Vagina (tissue), 2 donors: ENCODE data around the gene LGALS12. TPM values are rescaled to one million over a fixed set of nuclear protein-coding genes. Genes with fewer than 3 reads are reported as not detected.

Experiments
- DNase-seq, 2 donors: peaks; one replicate each; pipeline ENCODE4 v3.0.0-alpha.2; 2017; ENCODE audit errors: extremely low spot score in 2 of 2
- H3K27ac ChIP-seq: fragments of 200-600 bp; sonication (generic); one replicate; pipeline ENCODE4 v1.5.1; 2019
- H3K27me3 ChIP-seq: fragments of 200-600 bp; sonication (generic); one replicate; pipeline ENCODE4 v1.5.1; 2019
- H3K36me3 ChIP-seq, 2 donors: fragments of 200-600 bp; sonication (generic); one replicate each; pipeline ENCODE4 v1.5.1; 2017 to 2019
- H3K4me1 ChIP-seq: fragments of 200-600 bp; sonication (generic); one replicate; pipeline ENCODE4 v1.5.1; 2019
- H3K4me3 ChIP-seq, 2 donors: fragments of 200-600 bp; sonication (generic); 1 replicate in 1 of 2; 2 replicates in 1 of 2; pipeline ENCODE4 v1.5.1; 2016 to 2019
- H3K9me3 ChIP-seq: fragments of 200-600 bp; sonication (generic); one replicate; pipeline ENCODE4 v1.5.1; 2019
- POLR2A ChIP-seq, 2 donors: fragments of 450-650 bp; IDR thresholded peaks; one replicate each; pipeline ENCODE4 v1.6.1; 2017; ENCODE audit warnings: antibody characterized with exemption in 2 of 2, mild to moderate bottlenecking in 2 of 2, moderate library complexity in 2 of 2
- POLR2AphosphoS5 ChIP-seq, 2 donors: sonication (generic); formaldehyde crosslinking; IDR thresholded peaks; one replicate each; pipeline ENCODE4 v1.9.0; 2017; ENCODE audit warnings: antibody characterized with exemption in 2 of 2, mild to moderate bottlenecking in 2 of 2, low read depth in 1 of 2; ENCODE audit not compliant: insufficient read depth in 1 of 2
- intact Hi-C: fragments of 100-400 bp; cut with DNase I; formaldehyde crosslinking; loops from one replicate; pipeline ENCODE4 v1.15.1; 2023
- total RNA-seq: library from RNA; depleted of rRNA; stranded (reverse); fragments of >200 nt; gene quantifications from one replicate; pipeline ENCODE4 v1.2.3, GENCODE V29; 2016
- TF ChIP-seq, protein P1 (sequence below), 3 experiments: fragments of 450-650 bp in 2 of 3; fragments of 200-600 bp in 1 of 3; sonication (generic) in 1 of 3; IDR thresholded peaks; one replicate each; pipeline ENCODE4 v1.5.1; 2017 to 2019; ENCODE audit warnings: antibody characterized with exemption in 3 of 3, mild to moderate bottlenecking in 2 of 3, moderate library complexity in 2 of 3

Gene LGALS12
- total RNA-seq, 1 donor from 2014 or later, result 2.7 TPM

DNA sequence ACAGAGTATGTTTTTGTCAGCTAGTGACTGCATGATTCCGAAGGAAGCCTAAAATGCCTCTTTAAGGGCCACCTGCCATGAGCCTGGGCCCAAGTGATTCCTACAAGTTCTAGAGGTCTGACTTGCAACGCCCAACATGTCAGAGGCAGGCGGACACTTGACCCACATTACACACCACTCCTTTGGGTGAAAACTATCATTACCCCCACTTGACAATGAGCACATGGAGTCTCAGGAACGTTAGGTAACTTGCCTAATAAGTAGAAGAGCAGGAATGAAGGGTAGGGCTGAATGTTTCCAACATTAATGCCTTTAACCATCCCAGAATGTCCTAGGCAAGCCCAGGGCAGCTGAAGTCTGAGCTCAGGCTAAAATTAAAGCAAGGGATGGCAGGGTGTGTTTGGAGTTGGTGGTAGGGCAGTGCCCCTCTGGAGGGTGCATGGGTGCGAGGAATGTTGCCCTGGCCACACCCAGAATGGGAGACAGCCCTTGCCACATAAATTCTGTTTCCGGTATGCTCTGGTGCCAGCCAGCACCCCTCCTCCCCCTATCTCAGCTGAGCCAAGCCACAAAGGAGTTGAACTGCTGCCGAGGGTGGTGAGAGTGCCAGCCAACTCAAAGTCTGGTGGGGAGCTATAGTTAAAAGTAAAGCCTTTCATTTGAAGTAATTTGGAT is 54.8 kb downstream of the LGALS12 start:
- H3K27me3 ChIP-seq, result no peaks in the 10 kb centered on the region
- intact Hi-C loops, result no loop called here

DNA sequence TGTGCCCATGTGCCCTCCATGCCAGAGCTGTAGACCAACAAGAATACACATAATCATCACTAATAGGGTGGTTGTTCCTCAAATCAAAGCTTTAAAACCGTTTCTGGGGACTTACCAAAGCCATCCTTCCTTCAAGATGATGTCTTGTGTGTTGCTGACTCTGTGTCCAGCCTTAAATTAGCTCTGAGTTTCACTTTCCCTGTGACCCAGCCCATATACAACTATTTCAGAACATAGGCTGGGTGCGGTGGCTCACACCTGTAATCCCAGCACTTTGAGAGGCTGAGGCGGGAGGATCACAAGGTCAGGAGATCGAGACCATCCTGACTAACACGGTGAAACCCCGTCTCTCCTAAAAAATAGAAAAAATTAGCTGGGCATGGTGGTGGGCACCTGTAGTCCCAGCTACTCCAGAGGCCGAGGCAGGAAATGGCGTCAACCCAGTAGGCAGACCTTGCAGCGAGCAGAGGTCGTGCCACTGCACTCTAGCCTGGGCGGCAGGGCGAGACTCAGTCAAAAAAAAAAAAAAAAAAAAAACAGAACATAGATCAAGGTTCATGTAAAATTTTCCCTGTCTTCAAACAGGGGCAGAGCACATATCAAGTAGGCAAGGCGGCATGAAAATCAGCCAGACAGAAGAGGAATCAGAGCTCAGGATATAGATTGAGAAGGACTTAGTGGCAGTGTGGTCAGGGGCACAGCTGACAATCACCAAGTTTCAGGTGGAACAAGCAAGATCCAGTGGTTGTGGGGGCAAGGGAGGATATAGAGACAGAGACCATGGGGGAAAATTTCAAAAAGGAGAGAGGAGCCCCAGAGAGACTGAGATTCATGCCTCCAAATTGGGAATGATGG is 57.5 kb downstream of the LGALS12 start, which contains the start of gene PLAAT2:
Gene PLAAT2, minus strand, starts transcription at position 179 of the 855 bp plus-strand sequence. Its CDS starts 55 bp downstream, at position 124.
- intact Hi-C loops, result no loop called here
- Histone ChIP-seq H3K9me3 (no peaks in the 10 kb centered on the region), H3K36me3 (no peaks in the 10 kb centered on the region), H3K27me3 (no peaks in the 10 kb centered on the region), H3K4me1 (peaks cover 24% of the 10 kb centered on the region), H3K4me3 (no peak within 1 kb of the TSS), H3K27ac (no peak within 1 kb of the TSS)
- TF ChIP-seq POLR2A (IDR thresholded peaks at IDR 0.05) (no peak), POLR2AphosphoS5 (IDR thresholded peaks at IDR 0.05; ENCODE audit: insufficient read depth in 1 of 2, low read depth in 1 of 2) (no peak)
- TF ChIP-seq, protein P1, sequence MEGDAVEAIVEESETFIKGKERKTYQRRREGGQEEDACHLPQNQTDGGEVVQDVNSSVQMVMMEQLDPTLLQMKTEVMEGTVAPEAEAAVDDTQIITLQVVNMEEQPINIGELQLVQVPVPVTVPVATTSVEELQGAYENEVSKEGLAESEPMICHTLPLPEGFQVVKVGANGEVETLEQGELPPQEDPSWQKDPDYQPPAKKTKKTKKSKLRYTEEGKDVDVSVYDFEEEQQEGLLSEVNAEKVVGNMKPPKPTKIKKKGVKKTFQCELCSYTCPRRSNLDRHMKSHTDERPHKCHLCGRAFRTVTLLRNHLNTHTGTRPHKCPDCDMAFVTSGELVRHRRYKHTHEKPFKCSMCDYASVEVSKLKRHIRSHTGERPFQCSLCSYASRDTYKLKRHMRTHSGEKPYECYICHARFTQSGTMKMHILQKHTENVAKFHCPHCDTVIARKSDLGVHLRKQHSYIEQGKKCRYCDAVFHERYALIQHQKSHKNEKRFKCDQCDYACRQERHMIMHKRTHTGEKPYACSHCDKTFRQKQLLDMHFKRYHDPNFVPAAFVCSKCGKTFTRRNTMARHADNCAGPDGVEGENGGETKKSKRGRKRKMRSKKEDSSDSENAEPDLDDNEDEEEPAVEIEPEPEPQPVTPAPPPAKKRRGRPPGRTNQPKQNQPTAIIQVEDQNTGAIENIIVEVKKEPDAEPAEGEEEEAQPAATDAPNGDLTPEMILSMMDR (IDR thresholded peaks at IDR 0.05), result no peak
- DNase-seq, result no peak

More for the DNA sequence above, 54.8 kb downstream of the LGALS12 start:
- peaks cover 7% of the 10 kb centered on the region for H3K4me1 ChIP-seq
- DNase-seq, result no peak
- no peaks in the 10 kb centered on the region for H3K36me3 ChIP-seq
- no peaks in the 10 kb centered on the region for H3K9me3 ChIP-seq
- TF ChIP-seq POLR2A (IDR thresholded peaks at IDR 0.05) (no peak), POLR2AphosphoS5 (IDR thresholded peaks at IDR 0.05; ENCODE audit: insufficient read depth in 1 of 2, low read depth in 1 of 2) (no peak)
- TF ChIP-seq, protein P1 (IDR thresholded peaks at IDR 0.05), result no peak
- no peak overlapping the region for H3K27ac ChIP-seq
- no peak overlapping the region for H3K4me3 ChIP-seq

DNA sequence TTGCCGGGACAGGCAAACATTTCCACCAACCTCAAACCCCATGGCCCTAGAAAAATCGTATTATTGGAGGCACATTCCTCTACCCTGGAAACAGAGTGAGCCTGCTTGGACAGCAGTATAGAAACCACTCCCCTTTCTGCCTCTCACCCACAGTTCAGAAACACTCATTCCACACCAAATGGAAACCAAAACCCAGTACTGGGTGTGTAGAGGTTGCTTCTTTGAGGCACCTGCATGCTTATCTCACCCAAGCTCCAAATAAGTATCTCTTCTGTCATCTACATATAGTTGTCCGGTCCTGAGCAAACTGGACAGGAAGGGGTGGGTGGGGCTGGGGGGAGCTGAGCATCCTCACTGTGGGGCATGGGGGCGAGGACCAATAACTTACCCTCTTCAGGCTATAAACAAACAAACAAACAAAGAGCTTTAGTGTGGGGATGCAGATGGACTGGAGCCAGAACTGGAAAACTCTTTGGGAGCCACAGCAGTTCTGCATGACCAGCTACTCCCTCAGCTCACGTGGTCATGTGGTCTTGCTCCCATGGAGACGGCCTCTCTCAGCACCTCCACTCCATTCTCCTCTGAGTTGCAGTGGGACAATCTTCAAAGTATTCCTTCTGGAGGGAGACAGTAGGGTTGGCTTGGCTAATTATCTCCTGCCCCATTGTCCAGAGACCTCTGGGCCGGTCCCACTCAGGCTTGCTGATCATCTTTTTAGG is 58.3 kb downstream of the LGALS12 start:
- H3K36me3 ChIP-seq, result no peaks in the 10 kb centered on the region
- H3K9me3 ChIP-seq, result no peaks in the 10 kb centered on the region
- DNase-seq, result no peak
- intact Hi-C loops, result no loop called here
- H3K4me1 ChIP-seq, result peaks cover 24% of the 10 kb centered on the region
- TF ChIP-seq POLR2AphosphoS5 (IDR thresholded peaks at IDR 0.05; ENCODE audit: insufficient read depth in 1 of 2, low read depth in 1 of 2), result no peak
- no peak for TF ChIP-seq POLR2A (IDR thresholded peaks at IDR 0.05)
- TF ChIP-seq, protein P1 (IDR thresholded peaks at IDR 0.05), result no peak
- no peak overlapping the region for H3K27ac ChIP-seq
- H3K27me3 ChIP-seq, result no peaks in the 10 kb centered on the region
- no peak overlapping the region for H3K4me3 ChIP-seq

DNA sequence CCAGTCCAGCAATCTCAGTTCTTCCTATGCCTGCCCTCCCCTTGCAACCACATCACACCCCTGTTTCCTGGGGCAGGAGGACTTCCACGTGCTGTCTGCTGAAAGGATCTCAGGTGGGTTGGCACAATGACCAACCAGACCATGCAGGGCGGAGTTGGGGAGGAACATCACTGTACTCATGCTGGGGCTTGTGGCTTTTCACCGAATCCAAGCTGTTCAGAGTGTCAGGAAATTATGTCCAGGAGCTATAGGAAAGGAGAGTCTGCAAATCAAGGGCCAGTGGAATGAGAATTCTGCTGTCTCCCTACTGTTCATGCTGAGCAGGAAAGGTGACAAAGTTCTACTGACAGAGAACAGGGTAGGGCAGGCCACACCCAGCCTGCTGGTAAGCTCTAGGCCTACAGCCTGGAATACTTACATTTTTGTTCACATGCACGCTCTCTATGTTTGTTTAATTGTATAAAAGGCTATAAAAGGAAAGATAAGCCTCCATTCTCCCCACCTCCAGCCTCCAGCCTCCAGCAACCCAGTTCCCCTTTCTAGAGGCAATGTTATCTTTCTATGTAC is 59.0 kb downstream of the LGALS12 start:
- H3K27ac ChIP-seq, result no peak overlapping the region
- H3K36me3 ChIP-seq, result no peaks in the 10 kb centered on the region
- DNase-seq, result no peak
- H3K4me1 ChIP-seq, result peaks cover 24% of the 10 kb centered on the region
- intact Hi-C loops, result no loop called here
- no peaks in the 10 kb centered on the region for H3K9me3 ChIP-seq
- no peak overlapping the region for H3K4me3 ChIP-seq
- H3K27me3 ChIP-seq, result no peaks in the 10 kb centered on the region
- TF ChIP-seq, protein P1 (IDR thresholded peaks at IDR 0.05), result no peak
- TF ChIP-seq POLR2AphosphoS5 (IDR thresholded peaks at IDR 0.05; ENCODE audit: insufficient read depth in 1 of 2, low read depth in 1 of 2) (peak in 1 of 2 donors; percentile 36), POLR2A (IDR thresholded peaks at IDR 0.05) (no peak)

Other genes starting within 250 kb of the LGALS12 start
- gene SLC22A9, start 136.3 kb upstream of the LGALS12 start, total RNA-seq, result not detected
- 0.74 TPM for gene PLAAT5, start 14.9 kb upstream of the LGALS12 start, total RNA-seq
- gene PLAAT4, start 30.7 kb downstream of the LGALS12 start, total RNA-seq, result 43.5 TPM
- gene PLAAT2, start 57.3 kb downstream of the LGALS12 start, total RNA-seq, result not detected
- 17.2 TPM for gene PLAAT3, start 108.3 kb downstream of the LGALS12 start, total RNA-seq
- 72.2 TPM for gene ATL3, start 165.3 kb downstream of the LGALS12 start, total RNA-seq
- gene RTN3, start 175.4 kb downstream of the LGALS12 start, total RNA-seq, result 75.1 TPM